SKM-1 treated with dmso at 0.1 percent for 144 hours (cell line): ENCODE measurements around the gene ATP8A2.

ENCODE experiments used
- DNase-seq: peaks from one replicate; lab custom pipeline; 2025; ENCODE audit not compliant: unreplicated experiment; lab: John Stamatoyannopoulos, UW

Gene ATP8A2

DNA sequence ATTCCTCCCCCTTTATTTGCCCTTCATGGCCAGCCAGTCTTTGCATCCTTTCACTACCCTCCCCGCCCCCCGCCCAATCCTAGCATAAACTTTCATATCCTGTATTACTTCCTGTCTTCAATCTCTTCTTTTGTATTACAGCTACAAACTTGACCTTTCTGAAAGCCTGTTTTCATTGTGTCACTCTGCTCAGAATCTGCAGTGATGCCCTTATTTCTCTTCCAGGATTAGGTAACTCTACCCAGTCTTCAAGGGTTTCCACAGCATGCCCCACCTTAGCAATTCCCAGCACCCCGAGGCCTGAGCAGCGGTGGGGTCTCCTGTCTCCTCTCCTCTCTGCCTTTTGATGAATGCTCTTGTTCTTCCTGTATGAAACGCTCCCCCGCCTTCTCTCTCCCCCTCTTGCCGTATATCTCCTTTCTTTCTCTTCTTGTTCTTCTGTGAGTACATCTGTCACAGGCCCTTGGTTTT is 534.5 kb downstream of the ATP8A2 start:
- DNase-seq, result no peak

DNA sequence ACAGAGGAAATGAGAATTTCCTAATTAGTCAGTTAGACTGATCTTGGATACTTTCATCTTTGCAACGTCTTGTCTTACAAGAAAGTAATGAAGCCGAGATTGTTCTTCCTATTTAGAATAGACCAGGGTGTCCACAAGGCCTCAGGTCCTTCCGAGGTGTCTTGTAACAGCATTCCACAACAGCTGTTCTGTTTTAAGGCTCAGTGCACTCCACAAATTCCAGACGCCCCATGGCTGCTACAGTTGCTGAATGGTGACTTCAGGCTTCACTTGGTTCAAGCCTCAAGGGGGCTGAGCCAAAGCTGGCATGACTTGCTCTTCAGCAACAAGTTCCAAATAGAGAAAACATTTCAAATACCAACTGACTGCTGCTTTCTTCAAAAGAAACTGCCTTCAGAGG is 536.6 kb downstream of the ATP8A2 start:
- no peak for DNase-seq

DNA sequence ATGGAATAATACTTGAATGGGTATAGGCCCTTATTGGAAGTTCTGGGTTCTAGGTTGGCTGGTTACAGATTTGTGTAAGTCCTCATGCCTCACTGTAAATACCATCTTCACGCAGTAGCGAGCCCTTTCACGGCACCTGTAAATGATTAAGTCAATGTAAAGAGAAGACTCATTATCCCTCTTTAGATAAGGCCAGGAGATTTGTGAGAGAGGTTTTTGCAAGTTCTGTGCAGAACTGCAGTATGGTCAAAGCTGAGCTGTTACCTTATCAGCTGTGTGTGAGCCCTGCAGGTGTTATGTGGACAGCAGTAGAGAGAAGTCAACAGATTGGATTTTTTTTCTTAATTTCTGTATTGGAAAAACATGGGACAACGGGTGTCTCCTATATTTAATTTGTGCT is 538.5 kb downstream of the ATP8A2 start:
- DNase-seq, result no peak

DNA sequence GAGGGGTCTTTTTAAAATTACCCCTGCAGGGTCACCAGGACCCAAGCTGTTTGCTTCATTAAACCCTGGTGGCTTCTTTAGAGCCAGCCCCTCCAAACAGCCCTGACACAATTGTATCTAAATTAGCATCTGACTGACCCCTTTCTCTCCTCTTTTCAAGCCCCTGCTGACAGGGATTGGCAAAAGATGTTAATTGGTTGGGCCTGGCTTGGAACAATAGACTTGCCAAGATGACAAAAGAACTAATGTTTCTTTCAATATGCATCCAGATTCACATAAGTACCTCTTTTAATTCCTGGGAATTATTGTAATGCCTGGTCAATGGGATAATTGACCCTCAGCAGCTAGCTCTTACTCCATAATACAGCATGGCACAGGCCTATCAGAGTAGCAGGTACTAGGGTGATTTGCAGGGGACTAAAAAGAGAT is 539.2 kb downstream of the ATP8A2 start:
- DNase-seq, result no peak

DNA sequence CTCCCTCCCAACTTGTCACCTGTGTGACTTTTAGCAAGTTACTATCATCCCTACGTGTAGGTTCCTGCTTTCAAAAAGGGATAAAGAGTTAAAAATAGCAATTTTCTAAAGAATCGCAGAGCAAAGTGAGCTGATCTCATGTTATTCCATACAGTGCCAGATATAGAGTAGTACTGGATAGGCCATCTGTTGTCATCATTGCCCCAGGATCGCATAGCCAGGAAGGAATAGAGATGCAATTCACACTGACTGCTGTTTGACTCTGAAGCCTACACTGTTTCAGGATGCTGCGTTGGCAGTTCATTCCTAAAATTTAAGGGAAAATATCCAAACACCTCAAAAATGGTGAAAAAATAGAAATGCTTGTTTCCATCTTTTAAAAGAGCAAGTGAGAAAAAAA is 541.2 kb downstream of the ATP8A2 start:
- DNase-seq, result no peak

DNA sequence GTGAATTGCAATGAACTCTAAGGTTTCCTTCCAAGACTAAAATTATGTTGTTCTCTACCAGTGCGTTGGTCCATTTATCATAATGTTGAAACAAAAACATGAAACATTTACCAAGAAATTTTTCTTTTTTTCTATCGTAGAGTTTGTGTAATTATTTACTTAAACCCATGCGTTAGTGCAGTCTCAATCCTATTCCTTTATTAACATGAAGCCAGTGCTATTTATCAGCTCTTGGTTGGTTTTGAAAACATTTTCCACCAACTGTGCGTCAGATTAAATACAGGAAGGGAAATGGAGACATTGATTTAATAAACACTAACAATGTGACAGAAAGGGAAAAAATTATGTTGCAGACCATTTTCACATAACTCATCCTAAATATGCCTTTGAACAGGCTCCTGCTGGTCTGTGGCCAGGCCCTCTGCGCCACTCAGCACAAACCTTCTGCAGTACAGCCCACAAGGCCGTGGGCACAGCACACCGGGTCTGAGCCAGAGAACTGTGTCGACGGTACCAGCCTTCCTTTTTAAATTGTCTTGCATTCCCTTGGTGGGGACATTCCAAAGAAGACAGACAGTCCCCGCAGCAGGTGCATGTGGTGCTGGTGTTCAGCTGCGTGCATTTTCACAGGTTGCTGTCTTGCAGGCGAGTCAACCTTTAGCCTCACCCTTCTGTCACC is 544.2 kb downstream of the ATP8A2 start:
- DNase-seq, result no peak

DNA sequence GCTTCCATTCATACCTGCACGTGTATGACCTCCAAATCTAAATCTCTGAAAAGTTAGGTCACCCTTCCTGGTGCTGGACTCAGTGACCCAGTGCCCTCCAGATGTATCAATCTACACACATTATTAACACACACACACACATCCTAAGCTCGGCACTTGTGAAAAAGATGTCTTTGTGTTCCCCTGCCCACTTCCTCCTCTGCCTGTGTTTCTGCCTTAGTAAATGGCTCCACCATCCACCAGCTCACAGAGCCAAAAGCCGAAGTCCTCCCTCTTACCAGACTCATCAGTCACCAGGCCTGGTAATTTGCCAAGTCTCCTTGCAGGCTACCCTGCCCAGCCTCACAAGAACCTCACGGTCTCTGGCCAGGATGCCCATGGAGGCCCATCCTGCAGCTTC is 548.5 kb downstream of the ATP8A2 start:
- DNase-seq, result no peak

DNA sequence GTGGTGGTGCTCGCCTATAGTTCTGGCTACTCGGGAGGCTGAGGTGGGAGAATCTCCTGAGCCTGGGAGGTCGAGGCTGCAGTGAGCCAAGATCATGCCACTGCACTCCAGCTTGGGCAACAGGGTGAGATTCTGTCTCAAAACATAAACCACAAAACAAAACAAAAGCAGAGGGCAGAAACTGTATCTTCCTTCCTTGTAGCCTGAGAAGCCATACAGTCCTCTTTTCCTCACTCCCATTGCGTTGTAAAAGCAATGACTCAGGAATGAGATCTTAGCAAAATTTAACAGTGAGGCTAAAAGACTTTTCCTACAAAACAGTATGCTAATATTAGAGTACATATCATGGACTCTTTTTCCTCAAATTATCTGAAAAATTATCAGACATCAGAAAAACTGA is 549.2 kb downstream of the ATP8A2 start:
- no peak for DNase-seq

DNA sequence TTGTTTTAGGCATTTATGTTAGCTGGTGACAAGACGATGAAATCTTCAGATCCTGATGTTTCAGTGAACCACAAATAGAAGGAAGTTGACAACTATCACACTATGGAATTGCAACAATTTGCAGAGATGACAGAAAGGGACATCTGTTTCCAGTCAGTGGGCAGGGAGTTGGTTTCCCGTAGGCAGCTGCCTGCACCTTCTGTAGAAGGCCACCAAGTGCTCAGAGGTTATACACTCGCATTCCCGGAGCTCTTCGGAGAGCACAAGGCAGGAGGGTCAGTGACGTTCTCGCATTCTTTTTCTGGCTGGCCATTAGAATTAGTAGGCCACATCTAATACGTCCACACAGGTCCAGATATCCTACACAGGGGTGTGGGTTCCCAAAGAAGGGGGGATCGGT is 550.6 kb downstream of the ATP8A2 start:
- peak; percentile 23 for DNase-seq

DNA sequence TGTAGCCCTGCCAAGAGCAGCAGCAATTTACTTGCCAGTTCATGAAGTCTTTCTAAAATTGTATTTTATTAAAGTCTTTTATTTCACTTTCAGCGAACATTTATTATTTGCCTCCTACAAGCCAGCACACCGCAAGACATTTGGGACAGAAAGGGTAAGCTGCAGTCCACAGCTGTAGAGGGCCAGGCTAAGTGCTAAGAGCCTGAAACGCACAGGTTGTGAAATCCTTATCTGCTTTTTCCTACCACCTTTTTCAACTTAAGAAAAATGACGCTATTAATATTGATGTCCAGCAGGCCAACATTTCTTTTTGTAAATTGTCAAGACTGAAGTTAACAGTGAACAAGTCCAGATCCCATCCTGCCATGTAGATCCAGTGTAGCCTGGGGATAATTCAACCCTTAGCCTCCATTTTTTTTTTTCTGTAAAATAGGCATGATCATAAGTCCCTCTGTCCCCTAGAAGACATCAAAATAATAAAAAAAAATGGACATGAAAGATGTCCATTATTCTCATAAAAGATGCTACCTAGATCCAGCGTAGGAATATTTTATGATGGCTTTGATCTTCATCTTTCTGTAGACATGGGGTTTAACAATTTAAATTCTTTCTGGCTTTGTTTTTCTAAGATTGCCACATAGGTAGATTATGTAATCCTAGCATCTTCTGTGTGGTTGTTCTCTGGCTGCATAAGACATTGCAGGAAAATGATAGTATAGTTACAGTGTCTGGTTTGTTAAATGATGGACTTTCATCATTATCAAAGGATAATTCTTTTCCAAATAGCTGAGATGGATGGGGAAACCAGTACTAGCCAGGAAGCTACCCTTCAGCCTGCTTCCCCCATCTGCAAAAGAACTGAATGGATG is 551.7 kb downstream of the ATP8A2 start:
- peak; percentile 23 for DNase-seq

DNA sequence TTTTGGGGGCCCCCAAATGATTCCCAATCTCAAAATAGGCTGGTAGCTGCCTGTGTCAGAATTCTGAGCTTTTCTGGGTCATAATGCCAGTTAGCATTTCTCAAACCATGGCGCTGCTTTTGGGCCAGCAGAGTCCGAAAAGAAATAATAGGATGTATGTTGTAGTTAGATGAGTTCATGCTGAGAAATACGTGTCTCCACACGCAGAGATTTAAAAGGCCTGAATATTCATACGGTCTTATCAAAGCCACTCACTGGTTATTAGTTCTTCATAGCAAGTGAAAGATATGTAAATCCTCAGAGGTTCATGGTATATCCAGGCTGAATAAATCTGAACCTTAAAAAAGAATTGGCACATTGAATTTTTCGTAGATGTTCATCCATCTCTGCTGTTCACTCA is 555.6 kb downstream of the ATP8A2 start:
- no peak for DNase-seq

DNA sequence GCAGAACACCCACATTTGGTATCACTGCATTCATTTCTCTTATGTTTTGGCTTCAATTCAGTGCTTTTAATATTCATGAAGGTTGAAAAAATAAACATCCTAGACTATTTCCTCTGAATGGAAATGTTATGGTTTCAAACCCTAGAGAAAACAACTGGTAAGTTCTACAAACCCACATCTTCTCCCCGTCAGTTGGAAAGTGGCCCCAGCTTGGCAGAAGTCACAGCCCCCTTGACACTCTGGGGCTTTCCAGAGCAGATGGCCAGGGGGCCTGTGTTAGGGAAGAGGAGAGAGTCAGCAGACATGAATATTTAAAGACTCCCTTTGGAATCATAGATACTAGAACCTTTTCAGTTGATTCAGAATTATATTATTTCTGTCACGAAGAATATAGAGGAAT is 556.2 kb downstream of the ATP8A2 start:
- no peak for DNase-seq

DNA sequence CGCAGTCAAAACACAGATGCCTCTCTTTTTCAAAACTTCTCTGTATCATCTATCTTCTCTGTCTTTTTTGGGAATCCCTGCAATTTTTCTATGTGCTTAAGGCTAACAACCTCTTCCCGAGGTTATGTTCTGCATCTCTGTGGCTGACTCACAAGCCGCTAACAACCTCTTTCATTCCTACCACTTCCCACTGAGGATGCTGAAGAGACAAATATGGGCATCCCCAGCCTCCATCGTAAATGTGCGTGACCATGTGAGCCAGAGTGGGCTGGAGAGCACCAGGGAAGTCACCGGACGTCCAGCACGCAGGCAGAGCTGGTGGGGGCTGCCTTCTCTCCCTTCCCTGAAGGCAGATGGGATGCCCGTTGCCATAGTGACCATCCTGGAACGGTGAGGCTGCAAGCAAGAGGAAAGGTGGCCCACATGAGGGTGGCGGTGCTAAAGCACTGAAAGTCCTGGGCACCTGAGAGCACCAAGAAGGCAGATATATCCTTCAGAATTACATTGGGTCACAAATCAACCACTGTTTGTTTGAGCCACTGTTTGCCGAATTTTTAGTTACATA is 557.2 kb downstream of the ATP8A2 start:
- DNase-seq, result no peak

DNA sequence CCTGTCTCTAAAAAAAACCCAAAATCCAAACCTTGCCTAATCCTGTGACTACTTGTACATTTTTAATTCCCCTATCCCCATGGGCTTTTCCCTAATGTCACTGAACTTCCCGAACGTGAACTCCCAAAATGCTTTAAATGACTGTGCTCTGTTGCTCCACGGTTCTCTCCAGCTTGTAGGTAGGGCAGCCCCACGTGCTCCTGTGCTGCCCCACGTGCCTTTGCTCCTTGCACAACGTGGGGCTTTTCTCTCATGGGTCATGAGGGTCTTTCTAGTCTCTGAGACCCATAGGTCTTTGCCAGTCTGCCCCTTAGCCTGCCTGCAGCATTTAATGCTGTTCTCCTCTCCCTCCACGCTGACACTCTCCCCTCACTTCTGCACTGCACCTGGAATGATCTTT is 558.0 kb downstream of the ATP8A2 start:
- no peak for DNase-seq

DNA sequence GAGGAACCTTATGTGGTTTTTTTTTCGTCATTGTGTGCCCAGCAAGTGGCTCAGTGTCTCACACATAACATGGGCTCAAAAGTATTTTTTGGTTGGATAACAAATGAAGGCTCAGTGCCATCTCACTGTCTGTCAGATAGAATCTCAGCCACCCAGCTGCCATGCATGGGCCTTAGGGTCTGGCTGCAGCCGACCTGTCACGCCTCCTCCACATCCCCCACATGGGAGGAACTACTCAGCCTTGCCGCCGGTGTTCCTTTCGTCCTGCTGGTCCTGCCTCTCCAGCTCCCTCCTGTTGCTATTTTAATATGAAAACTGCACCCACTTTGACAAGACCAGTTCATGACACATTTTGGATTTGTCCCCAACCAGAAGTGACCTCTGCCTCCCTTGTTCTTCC is 558.9 kb downstream of the ATP8A2 start:
- no peak for DNase-seq

DNA sequence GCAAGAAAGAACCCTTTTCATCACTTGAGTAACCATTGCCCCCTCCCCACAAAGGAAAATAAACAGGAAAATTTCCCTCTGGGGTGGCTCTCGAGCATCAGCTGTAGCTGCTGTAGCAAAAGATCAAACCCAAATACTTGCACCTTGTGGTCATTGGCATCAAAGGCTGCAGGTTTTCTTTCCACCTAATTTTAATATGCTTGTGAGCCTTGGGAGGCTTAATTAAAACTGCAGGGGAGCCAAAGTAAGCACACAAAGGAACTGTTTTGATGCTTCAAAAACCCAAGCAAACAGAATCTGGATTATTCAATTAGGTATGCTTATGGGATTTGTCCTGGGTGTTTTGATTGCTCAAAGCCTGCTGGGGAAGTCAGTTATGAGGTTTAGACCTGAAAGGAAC is 560.6 kb downstream of the ATP8A2 start:
- DNase-seq, result no peak

DNA sequence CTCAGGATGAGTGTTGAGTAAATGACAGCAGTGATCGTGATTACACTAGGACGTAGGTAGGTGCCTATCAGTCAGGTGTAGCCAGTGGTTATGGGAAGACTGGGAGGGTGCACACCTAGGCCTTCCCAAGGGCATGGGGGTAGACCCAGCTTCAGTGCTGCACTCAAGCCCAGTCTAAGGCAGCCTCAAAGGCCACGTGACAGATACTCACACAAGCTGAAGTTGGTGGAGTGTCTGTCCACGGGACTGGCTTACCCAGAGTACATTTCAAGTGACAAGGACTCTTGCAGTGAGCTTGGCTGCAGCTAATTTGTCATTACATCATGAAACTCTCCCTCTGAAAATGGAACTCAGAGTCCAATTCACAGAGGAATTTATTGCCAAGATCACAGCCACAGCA is 561.7 kb downstream of the ATP8A2 start:
- DNase-seq, result no peak

DNA sequence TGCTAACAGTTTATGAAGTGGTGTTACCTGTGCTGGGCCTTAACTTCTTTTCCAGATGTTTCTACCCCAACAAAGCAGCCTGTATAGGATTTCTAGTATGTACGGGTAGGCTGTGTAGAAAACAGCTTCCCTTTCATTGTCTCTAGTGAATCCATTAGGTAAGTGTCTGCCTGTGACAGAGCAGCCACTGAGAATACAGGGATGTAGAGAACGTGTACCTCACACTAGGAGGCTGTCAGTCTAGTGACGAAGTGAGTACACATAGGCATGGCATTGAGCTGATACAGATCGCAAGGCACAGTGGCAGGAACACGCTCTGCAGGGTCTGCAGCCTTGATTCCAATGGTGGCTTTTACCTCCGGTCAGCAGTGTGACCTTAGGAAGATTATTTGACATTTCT is 562.4 kb downstream of the ATP8A2 start:
- no peak for DNase-seq

DNA sequence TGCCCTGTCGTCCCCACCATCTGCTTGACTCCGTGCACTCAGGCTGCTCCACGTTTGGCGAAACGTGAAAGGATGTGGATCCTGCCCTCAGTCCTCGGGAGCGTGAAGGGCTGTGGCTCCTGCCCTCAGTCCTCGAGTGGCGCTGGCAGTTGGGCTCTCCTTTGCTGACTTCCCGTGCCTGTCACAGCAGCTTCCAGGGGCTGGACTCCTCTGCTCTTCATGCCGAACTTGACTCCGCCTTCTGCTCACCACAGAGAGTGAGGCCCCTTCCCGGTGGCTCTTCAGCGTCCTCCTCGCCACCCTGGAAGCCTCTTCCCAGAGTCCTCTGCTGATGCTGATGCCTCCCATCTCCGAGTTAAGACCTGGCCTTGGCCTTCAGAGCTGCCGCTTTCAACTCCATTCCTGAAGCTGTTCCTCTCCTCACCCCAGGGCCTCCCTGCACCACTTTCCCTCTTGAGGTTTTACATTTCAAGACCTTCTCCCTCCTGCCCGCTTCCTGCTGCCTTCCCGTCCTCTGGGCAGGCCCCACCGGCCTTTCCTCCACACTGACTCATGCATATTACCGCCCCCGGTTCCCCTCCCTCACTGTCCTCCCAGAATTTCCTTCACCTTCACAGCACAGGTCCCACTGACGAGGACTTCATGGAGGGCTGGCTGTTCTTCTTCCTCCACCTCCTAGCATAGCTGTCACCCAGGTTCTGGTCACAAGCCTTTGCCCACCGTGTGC is 568.4 kb downstream of the ATP8A2 start:
- DNase-seq, result no peak

DNA sequence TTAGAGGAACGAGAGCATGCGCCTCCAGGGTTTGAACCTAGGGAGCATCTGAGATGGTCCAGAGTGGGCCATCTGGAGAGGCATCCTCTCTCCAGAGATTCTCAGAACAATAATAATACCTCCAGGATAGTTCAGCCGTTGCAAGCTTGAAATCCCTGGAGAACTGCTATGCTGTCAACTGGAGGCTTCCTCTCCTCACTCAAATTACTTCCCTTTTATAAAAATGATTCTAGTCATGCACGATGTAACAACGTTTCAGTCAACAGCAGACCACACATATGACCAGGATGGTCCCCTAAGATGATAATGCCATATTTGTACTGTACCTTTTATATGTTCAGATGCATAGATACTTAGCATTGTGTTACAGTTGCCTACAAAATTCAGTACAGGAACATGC is 571.3 kb downstream of the ATP8A2 start:
- no peak for DNase-seq

DNA sequence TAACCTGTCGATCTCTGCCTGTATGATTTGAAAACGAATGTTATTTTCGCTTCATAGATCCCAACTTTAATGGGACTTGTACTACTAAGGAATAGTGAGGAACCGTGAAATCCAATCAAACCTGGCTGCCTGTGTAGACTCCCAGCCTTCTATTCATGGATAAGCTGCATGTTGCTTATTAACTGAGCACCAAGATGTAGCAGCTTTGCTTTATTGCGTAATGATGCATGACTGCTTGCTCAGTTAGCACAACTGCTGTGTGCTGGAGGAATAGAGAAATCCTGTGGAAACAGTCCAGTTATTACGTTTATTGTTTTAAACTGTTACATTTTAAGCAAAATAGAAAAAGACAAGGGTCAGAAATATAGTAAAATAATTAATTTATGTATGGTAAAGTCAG is 571.9 kb downstream of the ATP8A2 start:
- DNase-seq, result peak; percentile 9
